Caco-2 (cell line): Measurements from ENCODE around the gene SYNGR3. TPM values are rescaled to one million over a fixed set of nuclear protein-coding genes. Genes with fewer than 3 reads are reported as not detected.

Experiments
- BruUV-seq: library from RNA; stranded (reverse); fragments of 400-500 nt; replicated peaks from 2 replicates; lab custom pipeline; 2021; lab: Mats Ljungman, UMichigan
- CTCF ChIA-PET: fragments of 300-600 bp; sonication (Branson Sonifier 250); formaldehyde crosslinking; loops from one replicate; lab custom pipeline; 2022; ENCODE audit warnings: antibody characterized with exemption; lab: Charles Lee
- POLR2A ChIA-PET: fragments of 300-600 bp; sonication (Branson Sonifier 250); formaldehyde crosslinking; loops from one replicate; lab custom pipeline; 2022; ENCODE audit warnings: antibody characterized with exemption; lab: Charles Lee
- DNase-seq, 2 experiments: peaks; one replicate each; pipeline versions ENCODE4 v3.0.0 to v3.0.0-alpha.2; 2020 to 2022
- H3K27me3 ChIP-seq: replicated peaks from 2 replicates; pipeline ENCODE4 v1.6.0; 2011; ENCODE audit warnings: low read length; ENCODE audit not compliant: control insufficient read depth, insufficient read depth
- H3K36me3 ChIP-seq: 2 replicates; pipeline ENCODE4 v1.5.1; 2011; ENCODE audit warnings: low read length; ENCODE audit not compliant: control insufficient read depth, insufficient read depth
- H3K4me1 ChIP-seq: fragments of 250-450 bp; sonication (Bioruptor Pico); 2 replicates; pipeline ENCODE4 v1.5.1; 2020; ENCODE audit warnings: mild to moderate bottlenecking
- H3K4me3 ChIP-seq: 2 replicates; pipeline ENCODE4 v1.5.1; 2011; ENCODE audit warnings: low read depth, mild to moderate bottlenecking, control low read depth, low read length
- H3K9me3 ChIP-seq: fragments of 250-450 bp; sonication (Bioruptor Pico); 2 replicates; pipeline ENCODE4 v1.5.1; 2020; ENCODE audit warnings: mild to moderate bottlenecking, moderate library complexity
- H3K27ac Mint-ChIP-seq: one replicate; pipeline ENCODE4 v1.8.0; 2022; ENCODE audit warnings: mixed read lengths; ENCODE audit not compliant: unreplicated experiment
- H3K27me3 Mint-ChIP-seq: one replicate; pipeline ENCODE4 v1.8.0; 2022; ENCODE audit warnings: mixed read lengths; ENCODE audit not compliant: insufficient read depth, unreplicated experiment
- H3K36me3 Mint-ChIP-seq: one replicate; pipeline ENCODE4 v1.8.0; 2022; ENCODE audit warnings: mild to moderate bottlenecking, mixed read lengths; ENCODE audit not compliant: insufficient read depth, unreplicated experiment
- H3K4me1 Mint-ChIP-seq: one replicate; pipeline ENCODE4 v1.8.0; 2022; ENCODE audit warnings: low read depth, mixed read lengths; ENCODE audit not compliant: unreplicated experiment
- H3K4me3 Mint-ChIP-seq: one replicate; pipeline ENCODE4 v1.8.0; 2022; ENCODE audit warnings: mild to moderate bottlenecking, moderate library complexity, mixed read lengths; ENCODE audit not compliant: unreplicated experiment
- H3K9me3 Mint-ChIP-seq: one replicate; pipeline ENCODE4 v1.8.0; 2022; ENCODE audit warnings: mixed read lengths; ENCODE audit not compliant: unreplicated experiment
- CTCF ChIP-seq, 2 experiments: fragments of 200-600 bp in 1 of 2; IDR thresholded peaks; 1 replicate in 1 of 2; 2 replicates in 1 of 2; pipeline versions ENCODE4 v1.5.1 to v1.8.0; 2011 to 2022; ENCODE audit warnings: antibody characterized with exemption in 1 of 2, control low read depth in 1 of 2, inconsistent platforms in 1 of 2, low read depth in 1 of 2, low read length in 1 of 2, mild to moderate bottlenecking in 1 of 2, moderate library complexity in 1 of 2; ENCODE audit not compliant: insufficient read depth in 1 of 2, severe bottlenecking in 1 of 2, unreplicated experiment in 1 of 2
- intact Hi-C: fragments of 100-400 bp; cut with micrococcal nuclease; formaldehyde crosslinking; loops from one replicate; pipeline ENCODE4 v1.10.0; 2022; ENCODE audit not compliant: unreplicated experiment
- total RNA-seq: library from RNA; stranded (reverse); gene quantifications from 2 replicates; pipeline ENCODE4 v1.2.3, GENCODE V29; 2022

The SYNGR3 gene
- total RNA-seq, 1 experiment from 2014 or later, result 2.9 TPM

- H3K4me1 ChIP-seq, result peaks cover 17% of the 10 kb centered on the region
- peak in 1 of 2 experiments; percentile 19 for TF ChIP-seq CTCF (IDR thresholded peaks at IDR 0.05; ENCODE audit: insufficient read depth in 1 of 2, low read depth in 1 of 2, low read length in 1 of 2, severe bottlenecking in 1 of 2, unreplicated experiment in 1 of 2)
- BruUV-seq, result no TSS peak
- Mint-ChIP-seq H3K9me3 (no peaks in the 10 kb centered on the region), H3K4me1 (peaks cover 17% of the 10 kb centered on the region), H3K36me3 (no peaks in the 10 kb centered on the region), H3K27ac (no peak overlapping the region), H3K27me3 (no peaks in the 10 kb centered on the region), H3K4me3 (peak overlapping the region; percentile 73)
- intact Hi-C loops, result loop anchor here (1.0 kb wide), 1 partner anchor 20 kb away; the partner anchor contains the start of genes NTHL1 and TSC2
- POLR2A ChIA-PET, result interaction anchor here (0.6 kb wide), 1 partner anchor 12 kb away, joined by 6 read pairs; no protein-coding TSS in a partner anchor
- H3K36me3 ChIP-seq, result no peaks in the 10 kb centered on the region
- no peaks in the 10 kb centered on the region for H3K27me3 ChIP-seq
- peak overlapping the region; percentile 44 for H3K4me3 ChIP-seq
- CTCF ChIA-PET, result interaction anchor here (1.0 kb wide), 1 partner anchor 20 kb away, joined by 3 read pairs; the partner anchor contains the start of genes NTHL1 and TSC2
- no peaks in the 10 kb centered on the region for H3K9me3 ChIP-seq
- peak in 1 of 2 experiments; percentile 51 for DNase-seq
Measured at GRCh38 chr16:2027024-2028010, 37.5 kb downstream of the SYNGR3 start.

GRCh38 chr16:2028146-2028545, 38.4 kb downstream of the SYNGR3 start:
- Mint-ChIP-seq H3K4me3 (peak overlapping the region; percentile 73), H3K27ac (no peak overlapping the region), H3K27me3 (no peaks in the 10 kb centered on the region), H3K36me3 (no peaks in the 10 kb centered on the region), H3K4me1 (peaks cover 9% of the 10 kb centered on the region), H3K9me3 (no peaks in the 10 kb centered on the region)
- no peaks in the 10 kb centered on the region for H3K36me3 ChIP-seq
- H3K9me3 ChIP-seq, result no peaks in the 10 kb centered on the region
- intact Hi-C loops, result no loop called here
- ChIA-PET CTCF (interaction anchor here (1.0 kb wide), 1 partner anchor 19 kb away, joined by 3 read pairs; the partner anchor contains the start of genes NTHL1 and TSC2), POLR2A (no interaction called here)
- H3K4me1 ChIP-seq, result peaks cover 10% of the 10 kb centered on the region; the same call in 1 of the 2 replicates
- no TSS peak for BruUV-seq
- no peaks in the 10 kb centered on the region for H3K27me3 ChIP-seq
- peak overlapping the region; percentile 44; the same call in 1 of the 2 replicates for H3K4me3 ChIP-seq
- no peak for TF ChIP-seq CTCF (IDR thresholded peaks at IDR 0.05; ENCODE audit: insufficient read depth in 1 of 2, low read depth in 1 of 2, low read length in 1 of 2, severe bottlenecking in 1 of 2, unreplicated experiment in 1 of 2)
- no peak for DNase-seq

DNA sequence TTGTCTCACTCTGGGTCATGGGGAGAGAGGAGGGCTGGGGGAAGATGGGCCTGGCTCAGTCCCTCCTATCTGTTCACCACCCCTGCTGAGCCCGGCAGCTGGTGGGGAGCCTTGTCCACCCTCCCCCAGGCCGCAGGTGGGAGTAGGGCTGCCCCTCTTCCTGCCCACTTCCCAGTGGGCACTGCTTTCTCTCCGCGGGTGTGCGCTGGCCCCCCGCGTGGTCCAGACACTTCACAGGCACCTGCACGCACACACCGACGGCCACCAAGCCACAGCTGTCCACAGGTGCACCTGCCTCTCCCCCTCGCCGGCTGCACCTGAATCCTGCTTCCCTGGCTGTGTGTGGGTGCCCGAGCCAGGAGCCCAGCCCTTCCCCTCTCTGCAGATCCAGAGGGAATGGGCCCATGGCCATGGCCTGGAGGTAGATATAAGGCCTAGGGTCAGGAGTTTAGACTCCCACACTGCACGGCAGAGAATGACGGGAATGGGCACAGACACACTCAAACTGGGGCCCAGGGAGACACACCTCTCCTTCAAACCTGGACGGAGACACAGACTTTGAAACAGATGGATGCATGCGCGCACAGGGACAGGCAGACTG, 39.0 kb downstream of the SYNGR3 start:
- Mint-ChIP-seq H3K4me3 (no peak overlapping the region), H3K9me3 (no peaks in the 10 kb centered on the region), H3K27me3 (no peaks in the 10 kb centered on the region), H3K27ac (no peak overlapping the region), H3K4me1 (peaks cover 6% of the 10 kb centered on the region), H3K36me3 (no peaks in the 10 kb centered on the region)
- TF ChIP-seq CTCF (IDR thresholded peaks at IDR 0.05; ENCODE audit: insufficient read depth in 1 of 2, low read depth in 1 of 2, low read length in 1 of 2, severe bottlenecking in 1 of 2, unreplicated experiment in 1 of 2), result no peak
- BruUV-seq, result no TSS peak
- no peaks in the 10 kb centered on the region for H3K36me3 ChIP-seq
- no peaks in the 10 kb centered on the region for H3K9me3 ChIP-seq
- no peak for DNase-seq
- H3K4me3 ChIP-seq, result no peak overlapping the region
- peaks cover 10% of the 10 kb centered on the region for H3K4me1 ChIP-seq
- ChIA-PET POLR2A (no interaction called here), CTCF (interaction anchor here (1.0 kb wide), 1 partner anchor 19 kb away, joined by 3 read pairs; the partner anchor contains the start of genes NTHL1 and TSC2)
- intact Hi-C loops, result no loop called here
- no peaks in the 10 kb centered on the region for H3K27me3 ChIP-seq
